ENCODE results near the gene DCAF6.

DNA sequence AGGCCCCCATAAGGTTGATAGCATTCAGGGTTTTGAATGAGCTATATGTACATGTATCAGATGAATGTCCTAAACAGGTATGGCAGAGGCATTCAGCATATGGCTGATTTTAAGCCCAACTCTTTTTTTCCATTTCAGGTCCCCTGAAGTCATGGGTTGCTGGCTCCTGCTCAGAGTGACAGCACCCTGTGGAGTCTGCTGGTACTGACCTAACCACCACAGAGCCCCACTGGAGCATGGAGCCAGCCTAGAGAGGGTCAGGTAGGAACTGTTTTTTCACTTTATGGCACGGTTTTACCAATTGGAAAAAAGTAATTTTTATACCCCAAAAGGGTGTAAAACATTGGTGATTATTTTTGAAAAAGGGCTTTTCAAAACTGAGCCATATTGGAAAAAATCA, 82.9 kb downstream of the DCAF6 start:
- TF ChIP-seq TARDBP (IDR thresholded peaks at IDR 0.05): no peak
- TF ChIP-seq SP1 (IDR thresholded peaks at IDR 0.05): no peak
- TF ChIP-seq, protein P1, sequence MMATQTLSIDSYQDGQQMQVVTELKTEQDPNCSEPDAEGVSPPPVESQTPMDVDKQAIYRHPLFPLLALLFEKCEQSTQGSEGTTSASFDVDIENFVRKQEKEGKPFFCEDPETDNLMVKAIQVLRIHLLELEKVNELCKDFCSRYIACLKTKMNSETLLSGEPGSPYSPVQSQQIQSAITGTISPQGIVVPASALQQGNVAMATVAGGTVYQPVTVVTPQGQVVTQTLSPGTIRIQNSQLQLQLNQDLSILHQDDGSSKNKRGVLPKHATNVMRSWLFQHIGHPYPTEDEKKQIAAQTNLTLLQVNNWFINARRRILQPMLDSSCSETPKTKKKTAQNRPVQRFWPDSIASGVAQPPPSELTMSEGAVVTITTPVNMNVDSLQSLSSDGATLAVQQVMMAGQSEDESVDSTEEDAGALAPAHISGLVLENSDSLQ (IDR thresholded peaks at IDR 0.05): 0 out of 2 replicates have a peak, but pooled peaks have one; percentile 44
- no peak for TF ChIP-seq ARNT (IDR thresholded peaks at IDR 0.05)
- TF ChIP-seq L3MBTL2 (conservative IDR thresholded peaks at IDR 0.05): no peak
- TF ChIP-seq FOXM1 (IDR thresholded peaks at IDR 0.05; ENCODE audit: borderline replicate concordance): no peak
- no peak for TF ChIP-seq BHLHE40 (IDR thresholded peaks at IDR 0.05; ENCODE audit: borderline replicate concordance)
- no peak for TF ChIP-seq SUZ12 (IDR thresholded peaks at IDR 0.05)
- no peak for TF ChIP-seq ELF4 (IDR thresholded peaks at IDR 0.05)
- no peak for TF ChIP-seq FOXK2 (IDR thresholded peaks at IDR 0.05)
- TF ChIP-seq HDGF (IDR thresholded peaks at IDR 0.05; ENCODE audit: borderline replicate concordance): no peak

Measured in HEK293T (cell line).